ENCODE data around the gene ARHGEF7. TPM values are rescaled to one million over a fixed set of nuclear protein-coding genes. Genes with fewer than 3 reads are reported as not detected.
"Not testable (repeated sequence)": the region's sequence is repeated elsewhere in the genome, so short reads cannot be mapped to it uniquely, and the experiment has no call there.

Gene ARHGEF7
- polyA plus RNA-seq, 4 donors = 21.6 to 76.4 (median 24.7) TPM

DNA sequence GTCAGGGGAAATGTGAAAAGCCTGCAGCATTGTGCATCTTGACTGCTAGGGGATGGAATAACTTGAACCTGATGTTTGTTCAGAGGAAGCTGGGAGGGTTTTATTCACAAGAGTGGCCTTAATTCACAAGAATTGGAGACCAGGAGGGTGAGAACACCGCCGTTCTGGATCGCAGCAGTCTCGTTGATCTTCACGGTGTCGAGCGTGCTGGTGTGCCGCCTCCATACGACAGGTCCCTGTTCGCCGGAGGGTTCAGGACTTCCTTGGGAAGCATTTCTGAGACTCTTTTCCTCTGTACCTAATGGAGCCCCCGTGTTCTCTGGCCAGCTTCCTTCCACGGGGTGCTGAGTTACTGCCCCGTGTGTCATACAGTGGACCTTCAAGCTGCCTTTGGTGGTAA lies 66.9 kb downstream of the ARHGEF7 start:
- Histone ChIP-seq H3K27me3 (ENCODE audit: control insufficient read depth in 3 of 3, insufficient read depth in 3 of 3, low read length in 3 of 3) (no peaks in the 10 kb centered on the region), H3K27ac (ENCODE audit: low read depth in 1 of 3, low read length in 2 of 3) (no peak overlapping the region), H3K36me3 (ENCODE audit: control insufficient read depth in 3 of 3, insufficient read depth in 2 of 3, low read depth in 1 of 3, low read length in 3 of 3) (peaks cover 0 to 26% (median 0%) of the 10 kb centered on the region in 3 donors), H3K4me3 (ENCODE audit: low read depth in 1 of 3, low read length in 3 of 3) (no peak overlapping the region), H3K9me3 (ENCODE audit: control insufficient read depth in 2 of 2, insufficient read depth in 1 of 2, low read depth in 1 of 2, low read length in 1 of 2) (no peaks in the 10 kb centered on the region), H3K4me1 (ENCODE audit: control insufficient read depth in 3 of 3, insufficient read depth in 2 of 3, low read depth in 1 of 3, low read length in 2 of 3) (peaks cover 0 to 28% (median 0%) of the 10 kb centered on the region in 3 donors)
- DNase-seq (no peak), FAIRE-seq (no peak)
- 97 to 98% (median 97%) methylated on average over 14 of the region's 14 CpGs for whole genome bisulfite sequencing, 3 donors

DNA sequence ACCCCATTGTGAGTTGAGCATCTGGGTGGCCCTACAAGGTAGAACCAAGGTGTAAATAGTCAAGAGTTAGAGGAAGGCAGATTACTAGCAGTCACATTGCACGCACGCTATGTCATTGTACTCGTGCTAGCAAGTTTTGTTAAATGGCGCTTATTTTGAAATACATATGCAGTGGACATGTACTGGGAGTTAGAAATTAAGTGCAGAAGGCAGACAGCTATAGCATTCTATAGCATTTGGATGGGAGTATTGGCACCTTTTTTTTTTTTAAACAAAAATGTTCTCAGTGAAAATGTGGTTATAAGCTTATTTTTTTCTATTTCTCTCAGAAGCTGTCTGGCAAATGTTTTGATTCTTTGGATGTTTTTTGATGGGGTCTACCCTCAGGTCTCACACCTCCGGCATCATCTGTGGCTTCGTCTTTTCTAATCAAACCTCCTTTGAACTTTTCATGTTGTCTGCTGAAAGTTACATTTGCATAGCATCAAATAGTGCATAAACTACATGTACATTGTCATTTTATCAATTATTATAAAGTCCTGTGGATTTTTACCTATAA lies 68.1 kb downstream of the ARHGEF7 start:
- Histone ChIP-seq H3K27ac (ENCODE audit: low read depth in 1 of 3, low read length in 2 of 3) (no peak overlapping the region), H3K36me3 (ENCODE audit: control insufficient read depth in 3 of 3, insufficient read depth in 2 of 3, low read depth in 1 of 3, low read length in 3 of 3) (peaks cover 0 to 27% (median 0%) of the 10 kb centered on the region in 3 donors), H3K4me1 (ENCODE audit: control insufficient read depth in 3 of 3, insufficient read depth in 2 of 3, low read depth in 1 of 3, low read length in 2 of 3) (peaks cover 1 to 18% (median 2%) of the 10 kb centered on the region in 3 donors), H3K9me3 (ENCODE audit: control insufficient read depth in 2 of 2, insufficient read depth in 1 of 2, low read depth in 1 of 2, low read length in 1 of 2) (no peaks in the 10 kb centered on the region), H3K4me3 (ENCODE audit: low read depth in 1 of 3, low read length in 3 of 3) (no peak overlapping the region), H3K27me3 (ENCODE audit: control insufficient read depth in 3 of 3, insufficient read depth in 3 of 3, low read length in 3 of 3) (no peaks in the 10 kb centered on the region)
- no peak for FAIRE-seq
- 92 to 96% (median 92%) methylated on average over 6 of the region's 6 CpGs for WGBS, 3 donors
- no peak for DNase-seq

- Histone ChIP-seq H3K4me3 (ENCODE audit: low read depth in 1 of 3, low read length in 3 of 3) (no peak overlapping the region), H3K9me3 (ENCODE audit: control insufficient read depth in 2 of 2, insufficient read depth in 1 of 2, low read depth in 1 of 2, low read length in 1 of 2) (no peaks in the 10 kb centered on the region), H3K4me1 (ENCODE audit: control insufficient read depth in 3 of 3, insufficient read depth in 2 of 3, low read depth in 1 of 3, low read length in 2 of 3) (peaks cover 1 to 18% (median 2%) of the 10 kb centered on the region in 3 donors), H3K36me3 (ENCODE audit: control insufficient read depth in 3 of 3, insufficient read depth in 2 of 3, low read depth in 1 of 3, low read length in 3 of 3) (peaks cover 0 to 25% (median 0%) of the 10 kb centered on the region in 3 donors), H3K27ac (ENCODE audit: low read depth in 1 of 3, low read length in 2 of 3) (peak overlapping the region in 1 of 3 donors; percentile 40), H3K27me3 (ENCODE audit: control insufficient read depth in 3 of 3, insufficient read depth in 3 of 3, low read length in 3 of 3) (no peaks in the 10 kb centered on the region)
- DNase-seq (no peak), FAIRE-seq (no peak)
- 72 to 90% (median 77%) methylated on average over 10 of the region's 10 CpGs for WGBS, 3 donors
Measured at GRCh38 chr13:111183959-111184358, 68.8 kb downstream of the ARHGEF7 start.

DNA sequence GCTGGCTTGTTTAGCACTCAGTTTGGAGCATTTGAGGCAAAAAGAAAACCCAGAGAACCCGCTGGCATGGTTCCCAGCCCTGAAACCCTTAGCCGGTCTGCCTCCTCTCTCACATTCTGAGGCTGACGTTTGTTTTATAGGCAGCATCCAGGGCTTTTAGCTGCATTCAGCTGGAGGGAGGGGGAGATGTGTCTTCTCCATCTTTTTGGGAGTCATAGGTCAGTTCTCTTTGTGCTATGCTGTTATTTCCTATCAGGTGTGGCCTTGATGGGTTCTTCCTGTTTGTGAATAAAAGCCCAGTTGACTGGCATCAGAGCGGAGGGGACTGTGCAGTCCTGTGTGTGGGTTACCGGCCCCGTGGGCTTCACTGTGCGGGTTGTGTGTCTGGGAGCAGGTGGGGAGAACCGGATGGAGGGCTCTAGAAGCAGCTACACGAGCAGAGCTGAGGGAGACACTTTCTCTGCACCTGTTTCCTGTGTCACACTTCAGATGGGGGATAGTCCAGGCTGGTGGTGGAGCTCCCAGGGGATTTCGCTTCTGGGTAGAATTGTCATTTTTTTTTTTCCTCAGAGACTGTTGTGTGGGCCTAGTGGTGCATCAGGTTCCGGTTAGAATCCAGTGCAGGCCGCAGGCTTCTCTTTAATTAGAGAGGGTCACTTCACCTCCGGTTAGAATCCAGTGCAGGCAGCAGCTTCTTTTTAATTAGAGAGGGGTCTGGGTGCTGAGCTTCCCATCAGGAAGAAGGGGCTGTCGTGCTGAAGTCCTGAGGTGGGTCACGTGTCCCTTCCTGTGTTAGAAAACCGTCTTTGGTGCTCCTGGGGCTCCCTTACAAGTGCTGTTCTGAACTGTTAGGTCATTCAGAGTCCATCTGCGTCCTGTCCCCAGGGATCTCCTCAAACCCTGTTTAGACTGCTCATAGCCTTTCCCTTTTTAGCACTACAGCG lies 69.6 kb downstream of the ARHGEF7 start:
- Histone ChIP-seq H3K9me3 (ENCODE audit: control insufficient read depth in 2 of 2, insufficient read depth in 1 of 2, low read depth in 1 of 2, low read length in 1 of 2) (no peaks in the 10 kb centered on the region), H3K36me3 (ENCODE audit: control insufficient read depth in 3 of 3, insufficient read depth in 2 of 3, low read depth in 1 of 3, low read length in 3 of 3) (peaks cover 0 to 28% (median 0%) of the 10 kb centered on the region in 3 donors), H3K27me3 (ENCODE audit: control insufficient read depth in 3 of 3, insufficient read depth in 3 of 3, low read length in 3 of 3) (no peaks in the 10 kb centered on the region), H3K4me1 (ENCODE audit: control insufficient read depth in 3 of 3, insufficient read depth in 2 of 3, low read depth in 1 of 3, low read length in 2 of 3) (peaks cover 1 to 18% (median 2%) of the 10 kb centered on the region in 3 donors), H3K4me3 (ENCODE audit: low read depth in 1 of 3, low read length in 3 of 3) (no peak overlapping the region), H3K27ac (ENCODE audit: low read depth in 1 of 3, low read length in 2 of 3) (peak overlapping the region in 2 of 3 donors; percentile 22 to 39)
- DNase-seq = peak in 1 of 2 donors; percentile 40
- 51 to 75% (median 59%) methylated on average over 18 of the region's 18 CpGs for WGBS, 3 donors
- FAIRE-seq = no peak

DNA sequence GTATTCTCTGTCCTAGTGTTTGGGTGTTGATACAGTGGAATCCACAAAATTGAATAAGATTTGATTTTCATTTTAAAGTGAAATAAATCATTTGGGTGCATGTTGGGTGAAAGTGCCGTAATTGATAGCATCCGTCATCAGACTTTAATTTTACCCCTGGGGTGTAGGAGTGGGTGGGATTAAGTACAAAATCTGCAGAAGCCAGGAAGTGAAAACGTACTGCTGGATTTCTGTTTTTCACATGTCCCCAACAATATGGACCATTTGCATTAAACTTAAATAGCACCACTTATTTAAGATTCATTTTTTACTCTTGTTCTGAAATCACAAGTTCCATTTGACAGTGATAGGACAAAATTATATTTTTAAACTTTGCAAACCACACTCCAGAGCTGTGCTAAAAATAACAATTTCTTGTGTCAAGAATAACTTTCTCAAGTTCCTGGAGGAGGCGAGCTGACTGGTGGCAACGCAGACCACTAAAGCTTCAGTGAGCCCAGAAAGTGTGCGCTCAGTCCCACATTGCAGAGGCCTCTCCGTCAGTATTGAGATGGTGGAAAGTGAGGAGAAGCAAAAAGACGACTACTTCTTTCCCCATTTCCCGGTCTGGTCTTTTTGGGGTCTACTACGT lies 71.3 kb downstream of the ARHGEF7 start:
- Histone ChIP-seq H3K36me3 (ENCODE audit: control insufficient read depth in 3 of 3, insufficient read depth in 2 of 3, low read depth in 1 of 3, low read length in 3 of 3) (peaks cover 0 to 29% (median 0%) of the 10 kb centered on the region in 3 donors), H3K4me3 (ENCODE audit: low read depth in 1 of 3, low read length in 3 of 3) (no peak overlapping the region), H3K27ac (ENCODE audit: low read depth in 1 of 3, low read length in 2 of 3) (peak overlapping the region in 1 of 3 donors; percentile 31), H3K4me1 (ENCODE audit: control insufficient read depth in 3 of 3, insufficient read depth in 2 of 3, low read depth in 1 of 3, low read length in 2 of 3) (peaks cover 1 to 18% (median 2%) of the 10 kb centered on the region in 3 donors), H3K27me3 (ENCODE audit: control insufficient read depth in 3 of 3, insufficient read depth in 3 of 3, low read length in 3 of 3) (no peaks in the 10 kb centered on the region), H3K9me3 (ENCODE audit: control insufficient read depth in 2 of 2, insufficient read depth in 1 of 2, low read depth in 1 of 2, low read length in 1 of 2) (no peaks in the 10 kb centered on the region)
- WGBS, 3 donors = 85 to 95% (median 89%) methylated on average over 10 of the region's 10 CpGs
- DNase-seq = no peak
- FAIRE-seq = no peak

GRCh38 chr13:111187960-111188541 lies 72.9 kb downstream of the ARHGEF7 start:
- H3K9me3 ChIP-seq (ENCODE audit: control insufficient read depth in 2 of 2, insufficient read depth in 1 of 2, low read depth in 1 of 2, low read length in 1 of 2) = no peaks in the 10 kb centered on the region
- peaks cover 1 to 18% (median 2%) of the 10 kb centered on the region in 3 donors for H3K4me1 ChIP-seq (ENCODE audit: control insufficient read depth in 3 of 3, insufficient read depth in 2 of 3, low read depth in 1 of 3, low read length in 2 of 3)
- no peak overlapping the region for H3K4me3 ChIP-seq (ENCODE audit: low read depth in 1 of 3, low read length in 3 of 3)
- peaks cover 0 to 22% (median 0%) of the 10 kb centered on the region in 3 donors for H3K36me3 ChIP-seq (ENCODE audit: control insufficient read depth in 3 of 3, insufficient read depth in 2 of 3, low read depth in 1 of 3, low read length in 3 of 3)
- peak in 1 of 2 donors; percentile 37 for DNase-seq
- H3K27me3 ChIP-seq (ENCODE audit: control insufficient read depth in 3 of 3, insufficient read depth in 3 of 3, low read length in 3 of 3) = no peaks in the 10 kb centered on the region
- no peak for FAIRE-seq
- 56 to 61% (median 61%) methylated on average over 11 of the region's 11 CpGs for WGBS, 3 donors
- peak overlapping the region in 2 of 3 donors; percentile 4 to 37 for H3K27ac ChIP-seq (ENCODE audit: low read depth in 1 of 3, low read length in 2 of 3)

- H3K27me3 ChIP-seq (ENCODE audit: control insufficient read depth in 3 of 3, insufficient read depth in 3 of 3, low read length in 3 of 3); H3K9me3 ChIP-seq (ENCODE audit: control insufficient read depth in 2 of 2, insufficient read depth in 1 of 2, low read depth in 1 of 2, low read length in 1 of 2); H3K4me3 ChIP-seq (ENCODE audit: low read depth in 1 of 3, low read length in 3 of 3); FAIRE-seq: not testable (repeated sequence)
- H3K27ac ChIP-seq (ENCODE audit: low read depth in 1 of 3, low read length in 2 of 3) = peak overlapping the region in 1 of 3 donors; percentile 76
- H3K36me3 ChIP-seq (ENCODE audit: control insufficient read depth in 3 of 3, insufficient read depth in 2 of 3, low read depth in 1 of 3, low read length in 3 of 3) = peaks cover 0 to 22% (median 0%) of the 10 kb centered on the region in 3 donors
- peaks cover 1 to 18% (median 2%) of the 10 kb centered on the region in 3 donors for H3K4me1 ChIP-seq (ENCODE audit: control insufficient read depth in 3 of 3, insufficient read depth in 2 of 3, low read depth in 1 of 3, low read length in 2 of 3)
- peak in 1 of 2 donors; percentile 57 for DNase-seq
- 83 to 93% (median 89%) methylated on average over 12 of the region's 12 CpGs for WGBS, 3 donors
Measured at GRCh38 chr13:111189064-111189505, 74.0 kb downstream of the ARHGEF7 start.

GRCh38 chr13:111189516-111189915 lies 74.4 kb downstream of the ARHGEF7 start:
- WGBS, 3 donors = 85 to 92% (median 91%) methylated on average over 9 of the region's 9 CpGs
- not testable (repeated sequence) for H3K27ac ChIP-seq (ENCODE audit: low read depth in 1 of 3, low read length in 2 of 3); FAIRE-seq; H3K9me3 ChIP-seq (ENCODE audit: control insufficient read depth in 2 of 2, insufficient read depth in 1 of 2, low read depth in 1 of 2, low read length in 1 of 2); H3K4me3 ChIP-seq (ENCODE audit: low read depth in 1 of 3, low read length in 3 of 3); DNase-seq; H3K27me3 ChIP-seq (ENCODE audit: control insufficient read depth in 3 of 3, insufficient read depth in 3 of 3, low read length in 3 of 3)
- peaks cover 1 to 13% (median 2%) of the 10 kb centered on the region in 3 donors for H3K4me1 ChIP-seq (ENCODE audit: control insufficient read depth in 3 of 3, insufficient read depth in 2 of 3, low read depth in 1 of 3, low read length in 2 of 3)
- H3K36me3 ChIP-seq (ENCODE audit: control insufficient read depth in 3 of 3, insufficient read depth in 2 of 3, low read depth in 1 of 3, low read length in 3 of 3) = peaks cover 0 to 22% (median 0%) of the 10 kb centered on the region in 3 donors

All from small intestine (tissue), 7 donors.